SK-N-SH treated with all-trans-retinoic acid at 6 μM for 48 hours (cell line): ENCODE measurements around the gene LMCD1.

Source experiments
- BACH2 ChIP-seq: fragments of 250-450 bp; sonication (Bioruptor Pico); IDR thresholded peaks from 2 replicates; pipeline ENCODE4 v1.9.0; 2021; ENCODE audit warnings: mild to moderate bottlenecking, borderline replicate concordance
- POU6F1 ChIP-seq: fragments of 250-450 bp; sonication (Bioruptor Pico); IDR thresholded peaks from 2 replicates; pipeline ENCODE4 v1.8.0; 2021; ENCODE audit warnings: low read depth, mild to moderate bottlenecking, moderate library complexity, borderline replicate concordance
- RARB ChIP-seq: fragments of 250-450 bp; sonication (Bioruptor Pico); IDR thresholded peaks from 2 replicates; pipeline ENCODE4 v1.8.0; 2021; ENCODE audit warnings: mild to moderate bottlenecking, moderate library complexity
- ZFP3 ChIP-seq: fragments of 250-450 bp; sonication (Bioruptor Pico); IDR thresholded peaks from 2 replicates; pipeline ENCODE4 v1.5.0; 2020; ENCODE audit warnings: mild to moderate bottlenecking, moderate library complexity
- ZNF565 ChIP-seq: fragments of 450-650 bp; formaldehyde crosslinking; conservative IDR thresholded peaks from 2 replicates; pipeline ENCODE4 v1.5.0; 2020; ENCODE audit warnings: low read depth, mild to moderate bottlenecking, moderate library complexity

DNA sequence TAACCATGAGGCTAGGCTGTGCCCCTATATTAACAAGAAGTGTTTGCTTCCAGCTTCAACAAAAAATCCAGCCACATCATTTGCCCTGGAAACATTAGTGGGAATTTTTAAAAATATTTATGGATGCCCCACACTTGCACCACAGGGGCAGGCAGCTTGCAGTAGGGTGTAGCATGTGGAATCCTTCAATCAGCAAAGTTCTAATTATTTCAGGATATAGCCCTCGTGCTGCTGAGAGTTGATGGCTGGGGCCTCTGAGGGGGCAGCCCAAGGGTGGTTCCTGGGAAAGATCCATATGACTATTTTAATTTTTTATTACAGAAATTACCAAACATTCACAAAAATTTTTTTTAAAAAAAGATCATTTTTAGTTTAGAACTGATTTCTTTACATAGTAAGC, 35.1 kb upstream of the LMCD1 start:
- TF ChIP-seq BACH2 (no peak), ZFP3 (CRISPR knock-in tag) (no peak), ZNF565 (no peak), POU6F1 (CRISPR knock-in tag) (no peak), RARB (CRISPR knock-in tag) (no peak)
